DOHH2 (cell line): ENCODE measurements around the gene GRIA1.

Experiments used
- H3F3A ChIP-seq: fragments of 200-600 bp; sonication (generic), shearing (Covaris generic); 2 replicates; pipeline ENCODE4 v1.6.0; 2016; ENCODE audit warnings: antibody characterized with exemption, mild to moderate bottlenecking; ENCODE audit not compliant: control insufficient read depth, insufficient read depth
- H3K27ac ChIP-seq: fragments of 200-600 bp; sonication (generic); 2 replicates; pipeline ENCODE4 v1.5.1; 2014; ENCODE audit warnings: low read depth, mild to moderate bottlenecking, low read length, moderate library complexity
- H3K27me3 ChIP-seq: fragments of 200-600 bp; sonication (generic); 2 replicates; pipeline ENCODE4 v1.6.1; 2014; ENCODE audit warnings: mild to moderate bottlenecking, low read length, mixed read lengths; ENCODE audit not compliant: control insufficient read depth
- H3K36me3 ChIP-seq: fragments of 200-600 bp; sonication (generic); 2 replicates; pipeline ENCODE4 v1.6.1; 2014; ENCODE audit warnings: mild to moderate bottlenecking, low read length, moderate library complexity, mixed read lengths; ENCODE audit not compliant: control insufficient read depth
- H3K4me1 ChIP-seq: fragments of 200-600 bp; sonication (generic); 2 replicates; pipeline ENCODE4 v1.6.1; 2014; ENCODE audit warnings: mild to moderate bottlenecking, low read length, mixed read lengths; ENCODE audit not compliant: control insufficient read depth
- H3K4me2 ChIP-seq: fragments of 200-600 bp; sonication (generic); 2 replicates; pipeline ENCODE4 v1.6.0; 2014; ENCODE audit warnings: mild to moderate bottlenecking, low read length, moderate library complexity
- H3K4me3 ChIP-seq: fragments of 200-600 bp; sonication (generic); 2 replicates; pipeline ENCODE4 v1.5.1; 2014; ENCODE audit warnings: mild to moderate bottlenecking, low read length, mixed read lengths
- H3K79me2 ChIP-seq: fragments of 200-600 bp; sonication (generic); 2 replicates; pipeline ENCODE4 v1.6.1; 2014; ENCODE audit warnings: mild to moderate bottlenecking, low read length, mixed read lengths; ENCODE audit not compliant: control insufficient read depth
- H3K9me2 ChIP-seq: fragments of 200-600 bp; sonication (generic); replicated peaks from 2 replicates; pipeline ENCODE4 v1.6.1; 2014; ENCODE audit warnings: mild to moderate bottlenecking, low read length, mixed read lengths; ENCODE audit not compliant: control insufficient read depth
- H3K9me3 ChIP-seq: fragments of 200-600 bp; sonication (generic); 2 replicates; pipeline ENCODE4 v1.6.1; 2014; ENCODE audit warnings: antibody characterized with exemption, low read length, mixed read lengths; ENCODE audit not compliant: control insufficient read depth, insufficient read depth
- H4K20me1 ChIP-seq: fragments of 200-600 bp; sonication (generic); 2 replicates; pipeline ENCODE4 v1.6.0; 2014; ENCODE audit warnings: low read depth, mild to moderate bottlenecking, antibody characterized with exemption, low read length, moderate library complexity; ENCODE audit not compliant: control insufficient read depth, insufficient read depth
- EZH2phosphoT487 ChIP-seq: fragments of 200-600 bp; sonication (generic); IDR thresholded peaks from 2 replicates; pipeline ENCODE4 v1.6.1; 2017; ENCODE audit warnings: borderline replicate concordance, mild to moderate bottlenecking, antibody characterized with exemption, low read length, moderate library complexity, mixed read lengths
- TF ChIP-seq, protein P1 (sequence below): fragments of 200-600 bp; sonication (generic); IDR thresholded peaks from one replicate; pipeline ENCODE4 v1.5.1; 2014; ENCODE audit warnings: antibody characterized with exemption, mild to moderate bottlenecking, low read depth, low read length; ENCODE audit not compliant: poor library complexity, severe bottlenecking

GRIA1 gene

DNA sequence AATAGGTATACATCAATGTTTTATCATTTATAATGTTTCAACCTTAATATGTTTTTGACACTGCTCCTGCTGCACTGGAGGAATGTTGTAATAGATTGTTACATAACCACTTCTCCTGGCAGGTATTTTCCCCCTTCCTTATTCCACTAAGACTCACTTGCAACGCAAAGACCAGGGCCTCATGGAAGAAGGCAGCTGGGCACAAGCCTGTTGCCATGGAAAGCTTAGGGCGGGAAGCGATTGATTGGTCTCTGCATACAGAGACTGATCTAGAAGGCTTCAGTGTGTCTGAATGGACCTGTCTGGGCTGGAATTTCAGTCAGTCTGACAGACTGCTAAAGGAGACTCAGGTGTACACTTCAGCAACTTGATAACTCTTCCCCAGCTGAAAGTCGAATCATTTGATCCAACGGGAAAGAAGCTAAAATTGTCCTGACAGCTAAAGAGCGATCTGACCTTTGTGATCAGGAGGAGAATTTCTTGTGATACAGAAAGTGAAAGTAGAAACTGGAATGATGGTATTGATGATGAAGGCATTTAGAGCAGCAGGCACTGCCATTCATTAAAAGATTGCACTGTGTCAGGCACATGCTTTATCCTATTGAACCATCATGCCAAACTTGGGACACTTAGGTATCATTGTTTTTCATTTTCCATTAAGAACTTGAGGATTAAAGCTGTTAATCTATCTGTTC lies 65.1 kb downstream of the GRIA1 start:
- no peaks in the 10 kb centered on the region for H3K36me3 ChIP-seq

DNA sequence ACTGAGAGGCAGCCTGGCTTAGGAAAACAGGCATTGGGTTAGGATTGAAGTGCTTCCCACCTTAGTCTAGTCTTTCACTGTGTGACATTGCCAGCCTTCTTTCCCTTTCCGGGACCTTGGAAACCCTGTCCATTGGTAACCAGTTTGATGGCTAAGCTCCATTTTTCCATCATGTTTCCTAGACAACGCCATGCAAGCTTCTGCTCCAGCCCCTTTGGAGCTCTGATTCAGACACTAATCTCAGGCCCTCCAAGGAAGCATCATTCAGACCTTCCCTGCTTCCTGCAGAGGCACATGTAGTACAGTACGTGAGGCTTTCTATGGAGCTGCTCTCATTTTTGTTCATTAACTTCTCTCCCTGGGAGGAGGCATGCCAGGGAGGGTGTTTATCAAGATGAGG lies 68.5 kb downstream of the GRIA1 start:
- Histone ChIP-seq H3K9me3 (no peaks in the 10 kb centered on the region), H3K27ac (no peak overlapping the region), H3K4me3 (no peak overlapping the region), H3K4me1 (no peaks in the 10 kb centered on the region), H3K27me3 (no peaks in the 10 kb centered on the region), H3K79me2 (no peaks in the 10 kb centered on the region), H3K36me3 (no peaks in the 10 kb centered on the region), H4K20me1 (no peaks in the 10 kb centered on the region), H3K4me2 (no peak overlapping the region), H3K9me2 (no peaks in the 10 kb centered on the region), H3F3A (no peaks in the 10 kb centered on the region)
- TF ChIP-seq, protein P1, sequence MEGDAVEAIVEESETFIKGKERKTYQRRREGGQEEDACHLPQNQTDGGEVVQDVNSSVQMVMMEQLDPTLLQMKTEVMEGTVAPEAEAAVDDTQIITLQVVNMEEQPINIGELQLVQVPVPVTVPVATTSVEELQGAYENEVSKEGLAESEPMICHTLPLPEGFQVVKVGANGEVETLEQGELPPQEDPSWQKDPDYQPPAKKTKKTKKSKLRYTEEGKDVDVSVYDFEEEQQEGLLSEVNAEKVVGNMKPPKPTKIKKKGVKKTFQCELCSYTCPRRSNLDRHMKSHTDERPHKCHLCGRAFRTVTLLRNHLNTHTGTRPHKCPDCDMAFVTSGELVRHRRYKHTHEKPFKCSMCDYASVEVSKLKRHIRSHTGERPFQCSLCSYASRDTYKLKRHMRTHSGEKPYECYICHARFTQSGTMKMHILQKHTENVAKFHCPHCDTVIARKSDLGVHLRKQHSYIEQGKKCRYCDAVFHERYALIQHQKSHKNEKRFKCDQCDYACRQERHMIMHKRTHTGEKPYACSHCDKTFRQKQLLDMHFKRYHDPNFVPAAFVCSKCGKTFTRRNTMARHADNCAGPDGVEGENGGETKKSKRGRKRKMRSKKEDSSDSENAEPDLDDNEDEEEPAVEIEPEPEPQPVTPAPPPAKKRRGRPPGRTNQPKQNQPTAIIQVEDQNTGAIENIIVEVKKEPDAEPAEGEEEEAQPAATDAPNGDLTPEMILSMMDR = no peak
- TF ChIP-seq EZH2phosphoT487 = no peak

More for the DNA sequence above, 65.1 kb downstream of the GRIA1 start:
- H3K27me3 ChIP-seq = no peaks in the 10 kb centered on the region
- H3K4me2 ChIP-seq = no peak overlapping the region
- no peaks in the 10 kb centered on the region for H3K4me1 ChIP-seq
- no peaks in the 10 kb centered on the region for H3K9me2 ChIP-seq
- H3F3A ChIP-seq = no peaks in the 10 kb centered on the region
- H4K20me1 ChIP-seq = no peaks in the 10 kb centered on the region
- H3K4me3 ChIP-seq = no peak overlapping the region
- TF ChIP-seq EZH2phosphoT487 = no peak
- TF ChIP-seq, protein P1 = no peak
- no peak overlapping the region for H3K27ac ChIP-seq
- H3K9me3 ChIP-seq = no peaks in the 10 kb centered on the region
- H3K79me2 ChIP-seq = no peaks in the 10 kb centered on the region

DNA sequence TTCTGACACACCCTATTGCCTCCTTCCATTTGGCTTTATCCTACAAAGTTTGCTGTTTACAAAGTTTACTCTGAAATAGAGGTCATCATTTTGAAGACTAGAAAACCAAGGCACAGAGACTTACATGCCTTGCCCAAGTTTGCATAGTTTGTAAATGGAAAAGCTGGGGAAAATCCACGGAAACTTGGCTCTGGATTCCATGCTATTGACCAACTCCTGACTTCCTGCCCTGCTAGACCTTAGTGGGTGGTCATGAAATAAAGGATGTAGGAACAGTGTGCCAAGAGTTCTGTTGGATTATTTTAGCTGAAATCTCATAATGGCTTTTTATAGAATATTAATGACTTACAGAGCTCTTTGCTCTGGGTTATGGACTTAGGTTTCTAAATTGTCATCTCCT lies 69.5 kb downstream of the GRIA1 start:
- Histone ChIP-seq H3K9me2 (no peaks in the 10 kb centered on the region), H3K9me3 (no peaks in the 10 kb centered on the region), H3F3A (no peaks in the 10 kb centered on the region), H3K27ac (no peak overlapping the region), H4K20me1 (no peaks in the 10 kb centered on the region), H3K27me3 (no peaks in the 10 kb centered on the region), H3K36me3 (no peaks in the 10 kb centered on the region), H3K4me3 (no peak overlapping the region), H3K79me2 (no peaks in the 10 kb centered on the region), H3K4me2 (no peak overlapping the region), H3K4me1 (no peaks in the 10 kb centered on the region)
- no peak for TF ChIP-seq EZH2phosphoT487
- TF ChIP-seq, protein P1 = no peak
